Endodermal cell (in vitro differentiated cells): ENCODE data around the gene CROCC2. TPM values are rescaled to one million over a fixed set of nuclear protein-coding genes. Genes with fewer than 3 reads are reported as not detected.

Experiments used
- DNase-seq: peaks from one replicate; pipeline ENCODE4 v3.0.0-alpha.2; 2017
- H3K27ac ChIP-seq: 2 replicates; pipeline ENCODE4 v1.5.1; 2013; ENCODE audit warnings: mild to moderate bottlenecking, low read depth, low read length, moderate library complexity
- H3K27me3 ChIP-seq: 2 replicates; pipeline ENCODE4 v1.6.1; 2013; ENCODE audit warnings: mild to moderate bottlenecking, low read length, moderate library complexity; ENCODE audit not compliant: insufficient read depth, control insufficient read depth, poor library complexity, severe bottlenecking
- H3K36me3 ChIP-seq: 2 replicates; pipeline ENCODE4 v1.7.0; 2013; ENCODE audit warnings: mild to moderate bottlenecking, low read length, moderate library complexity; ENCODE audit not compliant: control insufficient read depth, insufficient read depth
- H3K4me1 ChIP-seq: one replicate; pipeline ENCODE4 v1.7.0; 2013; ENCODE audit warnings: low read length; ENCODE audit not compliant: control insufficient read depth, insufficient read depth
- H3K4me3 ChIP-seq: 2 replicates; pipeline ENCODE4 v1.5.1; 2013; ENCODE audit warnings: mild to moderate bottlenecking, low read length, moderate library complexity
- H3K9ac ChIP-seq: 2 replicates; pipeline ENCODE4 v1.6.1; 2013; ENCODE audit warnings: mild to moderate bottlenecking, low read length, moderate library complexity; ENCODE audit not compliant: poor library complexity, severe bottlenecking; ENCODE audit errors: extremely low read depth
- H3K9me3 ChIP-seq: 2 replicates; pipeline ENCODE4 v1.6.1; 2013; ENCODE audit warnings: mild to moderate bottlenecking, low read length, moderate library complexity; ENCODE audit not compliant: control insufficient read depth
- H3K27ac Mint-ChIP-seq: 2 replicates; pipeline ENCODE4 v1.8.0; 2020; ENCODE audit warnings: mixed read lengths
- H3K27me3 Mint-ChIP-seq: 2 replicates; pipeline ENCODE4 v1.8.0; 2021; ENCODE audit warnings: mild to moderate bottlenecking, mixed read lengths; ENCODE audit not compliant: insufficient read depth
- H3K36me3 Mint-ChIP-seq: 2 replicates; pipeline ENCODE4 v1.8.0; 2020; ENCODE audit warnings: low read depth, mixed read lengths
- H3K4me1 Mint-ChIP-seq: 2 replicates; pipeline ENCODE4 v1.8.0; 2020; ENCODE audit warnings: mixed read lengths
- H3K4me3 Mint-ChIP-seq: 2 replicates; pipeline ENCODE4 v1.8.0; 2020; ENCODE audit warnings: mild to moderate bottlenecking, moderate library complexity, mixed read lengths
- H3K9me3 Mint-ChIP-seq: 2 replicates; pipeline ENCODE4 v1.8.0; 2020; ENCODE audit warnings: mild to moderate bottlenecking, mixed read lengths
- CTCF ChIP-seq: fragments of 200-600 bp; sonication (generic); conservative IDR thresholded peaks from 2 replicates; pipeline ENCODE4 v1.5.0; 2021; ENCODE audit warnings: antibody characterized with exemption, mild to moderate bottlenecking
- whole genome bisulfite sequencing, 2 experiments: methylation state at CpG; one replicate each; pipeline versions ENCODE4 v1.1.5 to v1.1.7; 2013; ENCODE audit warnings: missing lambda C conversion rate in 2 of 2, mixed read lengths in 1 of 2; ENCODE audit not compliant: insufficient coverage in 1 of 2, insufficient read length in 1 of 2; 5-methylcytosine and 5-hydroxymethylcytosine counted together
- total RNA-seq, 2 donors: library from RNA; stranded (reverse); fragmentation: NEBNext Ultra II Directional in 1 of 2; extraction: Animal tissue kit (Norgen Biotek cat#: 25700) in 1 of 2; gene quantifications; 2 replicates in 1 of 2; 3 replicates in 1 of 2; pipeline ENCODE4 v1.2.1, GENCODE V29; 2021

CROCC2 gene
- total RNA-seq, 2 donors from 2014 or later: not detected

DNA sequence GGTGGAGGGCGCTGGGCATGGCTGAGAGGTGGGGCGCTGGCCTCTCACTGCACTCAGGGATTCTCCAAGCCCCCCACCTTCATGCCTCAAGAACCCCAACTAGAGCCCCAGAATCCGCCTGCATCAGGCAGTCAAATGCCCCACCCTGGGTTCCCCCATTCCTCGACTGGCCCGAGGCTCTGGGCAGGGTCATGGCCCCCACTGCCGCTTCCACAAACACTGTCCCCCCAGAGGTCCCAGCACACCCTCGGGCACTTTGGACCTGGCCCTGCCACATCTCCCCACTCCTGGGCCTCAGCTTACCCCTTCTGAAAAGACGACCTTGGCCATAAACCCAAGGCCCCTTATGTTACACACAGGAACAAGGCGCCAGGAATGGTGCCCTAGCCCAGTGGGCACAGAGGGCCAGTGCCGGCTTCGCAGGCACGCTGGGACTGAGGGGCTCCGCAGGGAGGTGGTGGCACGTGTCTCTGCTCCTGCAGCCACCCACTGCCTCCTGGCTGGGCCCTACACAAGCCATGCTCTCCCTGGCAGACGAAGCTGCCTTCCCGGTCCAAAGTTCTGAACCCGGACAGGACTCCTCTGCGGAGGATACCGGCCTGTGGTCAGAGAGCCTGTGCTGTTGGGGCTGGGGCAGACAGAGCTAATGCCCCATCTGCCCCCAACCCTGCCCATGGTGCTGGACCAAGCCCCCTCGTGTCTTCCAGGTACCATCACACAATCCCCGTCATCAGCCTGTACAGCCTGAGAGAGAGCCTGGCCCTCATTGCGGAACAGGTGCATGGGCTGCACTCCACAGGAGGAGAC lies 30.7 kb upstream of the CROCC2 start:
- no peaks in the 10 kb centered on the region for H3K27me3 ChIP-seq
- no peak overlapping the region for H3K4me3 Mint-ChIP-seq
- no peaks in the 10 kb centered on the region for H3K4me1 Mint-ChIP-seq
- peaks cover 3% of the 10 kb centered on the region for H3K4me1 ChIP-seq
- no peak for DNase-seq
- no peak overlapping the region for H3K4me3 ChIP-seq
- no peaks in the 10 kb centered on the region for H3K9me3 Mint-ChIP-seq
- H3K9me3 ChIP-seq: no peaks in the 10 kb centered on the region
- no peaks in the 10 kb centered on the region for H3K36me3 Mint-ChIP-seq
- no peak overlapping the region for H3K9ac ChIP-seq
- H3K27ac ChIP-seq: no peak overlapping the region
- no peak overlapping the region for H3K27ac Mint-ChIP-seq
- no peaks in the 10 kb centered on the region for H3K36me3 ChIP-seq
- 93 to 94% methylated on average over 15 to 22 of the region's 22 CpGs for WGBS, 2 experiments
- no peak for TF ChIP-seq CTCF
- no peaks in the 10 kb centered on the region for H3K27me3 Mint-ChIP-seq

DNA sequence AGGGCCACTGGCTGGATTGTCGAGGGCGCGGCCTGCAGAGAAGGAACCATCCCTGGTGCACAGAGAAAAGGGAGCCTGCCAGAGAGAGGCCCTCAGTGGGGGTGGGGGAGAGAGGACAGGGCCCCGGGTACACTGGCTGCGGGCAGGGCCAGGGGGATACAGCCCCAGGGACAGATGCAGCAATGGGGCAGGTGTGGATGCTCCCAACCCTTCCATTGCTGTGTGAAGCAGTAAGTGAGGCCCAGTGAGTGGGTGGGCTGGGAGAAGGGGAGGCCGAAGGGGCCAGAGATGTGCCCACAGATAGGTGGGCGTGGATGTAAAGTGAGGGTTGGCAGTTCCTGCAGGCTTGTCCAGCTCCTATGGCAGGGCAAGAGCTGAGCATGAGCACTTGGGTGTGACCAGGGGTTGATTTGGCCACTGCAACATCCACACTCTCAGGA lies 30.1 kb upstream of the CROCC2 start:
- Histone ChIP-seq H3K4me3 (no peak overlapping the region), H3K4me1 (peaks cover 3% of the 10 kb centered on the region), H3K27me3 (no peaks in the 10 kb centered on the region), H3K36me3 (no peaks in the 10 kb centered on the region), H3K9me3 (no peaks in the 10 kb centered on the region), H3K27ac (no peak overlapping the region), H3K9ac (no peak overlapping the region)
- no peaks in the 10 kb centered on the region for H3K27me3 Mint-ChIP-seq
- WGBS, 2 experiments: 71 to 82% methylated on average over 4 to 7 of the region's 7 CpGs
- no peak for TF ChIP-seq CTCF
- no peaks in the 10 kb centered on the region for H3K9me3 Mint-ChIP-seq
- no peak overlapping the region for H3K4me3 Mint-ChIP-seq
- no peak overlapping the region for H3K27ac Mint-ChIP-seq
- DNase-seq: no peak
- H3K36me3 Mint-ChIP-seq: no peaks in the 10 kb centered on the region
- H3K4me1 Mint-ChIP-seq: no peaks in the 10 kb centered on the region

- no peak overlapping the region for H3K4me3 ChIP-seq
- H3K36me3 Mint-ChIP-seq: no peaks in the 10 kb centered on the region
- no peak overlapping the region for H3K27ac Mint-ChIP-seq
These were observed 29.5 kb upstream of the CROCC2 start for GRCh38 chr2:240876475-240877251.

More at GRCh38 chr2:240876475-240877251, 29.5 kb upstream of the CROCC2 start:
- no peak for TF ChIP-seq CTCF
- Histone ChIP-seq H3K27me3 (no peaks in the 10 kb centered on the region), H3K9me3 (no peaks in the 10 kb centered on the region), H3K36me3 (no peaks in the 10 kb centered on the region), H3K4me1 (peaks cover 3% of the 10 kb centered on the region), H3K27ac (no peak overlapping the region), H3K9ac (no peak overlapping the region)
- Mint-ChIP-seq H3K9me3 (no peaks in the 10 kb centered on the region), H3K4me1 (no peaks in the 10 kb centered on the region), H3K4me3 (no peak overlapping the region), H3K27me3 (no peaks in the 10 kb centered on the region)
- WGBS, 2 experiments: 93 to 97% methylated on average over 9 to 18 of the region's 18 CpGs
- no peak for DNase-seq
